ENCODE measurements around the gene ANKRD44.
A peak's percentile ranks its signal among the peaks of the same experiment; 100 is the strongest.

The ANKRD44 gene

GRCh38 chr2:197200051-197200761 is 110.4 kb downstream of the ANKRD44 start:
- DNase-seq, result peak; percentile 51
- in situ Hi-C loops (cut with MboI; ENCODE audit: low pct_unique_long_range_greater_than_20kb, low sequenced_read_pairs), result no loop called here

GRCh38 chr2:197198890-197199289 is 111.7 kb downstream of the ANKRD44 start:
- peak; percentile 97 for DNase-seq
- in situ Hi-C loops (cut with MboI; ENCODE audit: low pct_unique_long_range_greater_than_20kb, low sequenced_read_pairs), result no loop called here

- in situ Hi-C loops (cut with MboI; ENCODE audit: low pct_unique_long_range_greater_than_20kb, low sequenced_read_pairs), result no loop called here
Measured at GRCh38 chr2:197197895-197198311, 112.7 kb downstream of the ANKRD44 start.

GRCh38 chr2:197196541-197197180 is 113.9 kb downstream of the ANKRD44 start:
- in situ Hi-C loops (cut with MboI; ENCODE audit: low pct_unique_long_range_greater_than_20kb, low sequenced_read_pairs), result no loop called here
- peak; percentile 15 for DNase-seq

More at GRCh38 chr2:197197895-197198311, 112.7 kb downstream of the ANKRD44 start:
- DNase-seq, result peak; percentile 14

- no peak for DNase-seq
- in situ Hi-C loops (cut with MboI; ENCODE audit: low pct_unique_long_range_greater_than_20kb, low sequenced_read_pairs), result no loop called here
Measured at GRCh38 chr2:197195518-197195917, 115.1 kb downstream of the ANKRD44 start.

GRCh38 chr2:197191940-197192322 is 118.6 kb downstream of the ANKRD44 start:
- in situ Hi-C loops (cut with MboI; ENCODE audit: low pct_unique_long_range_greater_than_20kb, low sequenced_read_pairs), result no loop called here
- DNase-seq, result no peak

GRCh38 chr2:197191177-197191939 is 119.2 kb downstream of the ANKRD44 start:
- DNase-seq, result peak; percentile 71
- in situ Hi-C loops (cut with MboI; ENCODE audit: low pct_unique_long_range_greater_than_20kb, low sequenced_read_pairs), result no loop called here

- DNase-seq, result no peak
- in situ Hi-C loops (cut with MboI; ENCODE audit: low pct_unique_long_range_greater_than_20kb, low sequenced_read_pairs), result no loop called here
Measured at GRCh38 chr2:197190100-197190432, 120.5 kb downstream of the ANKRD44 start.

GRCh38 chr2:197189426-197190099 is 121.0 kb downstream of the ANKRD44 start:
- DNase-seq, result no peak
- in situ Hi-C loops (cut with MboI; ENCODE audit: low pct_unique_long_range_greater_than_20kb, low sequenced_read_pairs), result no loop called here

GRCh38 chr2:197185676-197186075 is 124.9 kb downstream of the ANKRD44 start:
- no peak for DNase-seq
- in situ Hi-C loops (cut with MboI; ENCODE audit: low pct_unique_long_range_greater_than_20kb, low sequenced_read_pairs), result no loop called here

GRCh38 chr2:197184959-197185586 is 125.5 kb downstream of the ANKRD44 start:
- peak; percentile 23 for DNase-seq
- in situ Hi-C loops (cut with MboI; ENCODE audit: low pct_unique_long_range_greater_than_20kb, low sequenced_read_pairs), result no loop called here

- in situ Hi-C loops (cut with MboI; ENCODE audit: low pct_unique_long_range_greater_than_20kb, low sequenced_read_pairs), result no loop called here
- DNase-seq, result no peak
Measured at GRCh38 chr2:197183355-197183754, 127.2 kb downstream of the ANKRD44 start.

- no peak for DNase-seq
- in situ Hi-C loops (cut with MboI; ENCODE audit: low pct_unique_long_range_greater_than_20kb, low sequenced_read_pairs), result no loop called here
Measured at GRCh38 chr2:197182668-197183067, 127.9 kb downstream of the ANKRD44 start.

- no peak for DNase-seq
- in situ Hi-C loops (cut with MboI; ENCODE audit: low pct_unique_long_range_greater_than_20kb, low sequenced_read_pairs), result no loop called here
Measured at GRCh38 chr2:197181491-197181890, 129.1 kb downstream of the ANKRD44 start.

- DNase-seq, result no peak
- in situ Hi-C loops (cut with MboI; ENCODE audit: low pct_unique_long_range_greater_than_20kb, low sequenced_read_pairs), result no loop called here
Measured at GRCh38 chr2:197179744-197180498, 130.7 kb downstream of the ANKRD44 start.

GRCh38 chr2:197176522-197176921 is 134.1 kb downstream of the ANKRD44 start:
- in situ Hi-C loops (cut with MboI; ENCODE audit: low pct_unique_long_range_greater_than_20kb, low sequenced_read_pairs), result no loop called here
- DNase-seq, result no peak

- no peak for DNase-seq
- in situ Hi-C loops (cut with MboI; ENCODE audit: low pct_unique_long_range_greater_than_20kb, low sequenced_read_pairs), result no loop called here
Measured at GRCh38 chr2:197174539-197175094, 136.0 kb downstream of the ANKRD44 start.

GRCh38 chr2:197171582-197171981 is 139.0 kb downstream of the ANKRD44 start:
- in situ Hi-C loops (cut with MboI; ENCODE audit: low pct_unique_long_range_greater_than_20kb, low sequenced_read_pairs), result no loop called here
- no peak for DNase-seq

All from KBM-7 (cell line).